HepG2 (cell line): Measurements from ENCODE around the gene RTRAF.

Source experiments
- CEBPB ChIP-seq: IDR thresholded peaks from 2 replicates; pipeline ENCODE4 v1.6.1; 2011; ENCODE audit warnings: low read depth, low read length, improper control_type of control experiment, borderline replicate concordance
- CTCF ChIP-seq: sonication (generic); formaldehyde crosslinking; IDR thresholded peaks from 2 replicates; pipeline ENCODE4 v1.5.0; 2020; ENCODE audit warnings: mild to moderate bottlenecking, missing genetic modification reagents, moderate library complexity
- EP300 ChIP-seq, 3 experiments: sonication (generic) in 1 of 3; formaldehyde crosslinking in 1 of 3; IDR thresholded peaks; 2 replicates each; pipeline versions ENCODE4 v1.5.1 to v1.6.1; 2011 to 2020; ENCODE audit warnings: low read depth in 2 of 3, low read length in 2 of 3, borderline replicate concordance in 1 of 3, improper control_type of control experiment in 1 of 3, mild to moderate bottlenecking in 1 of 3, missing genetic modification reagents in 1 of 3, moderate library complexity in 1 of 3
- POLR2A ChIP-seq, 2 experiments: IDR thresholded peaks; 2 replicates each; pipeline ENCODE4 v1.6.1; 2011; ENCODE audit warnings: low read depth in 2 of 2, low read length in 2 of 2, mild to moderate bottlenecking in 1 of 2, moderate library complexity in 1 of 2; ENCODE audit not compliant: insufficient read depth in 1 of 2
- TF ChIP-seq, protein P1 (sequence below): sonication (generic); formaldehyde crosslinking; IDR thresholded peaks from 2 replicates; pipeline ENCODE4 v1.8.0; 2023; ENCODE audit warnings: mild to moderate bottlenecking, missing genetic modification reagents

GRCh38 chr14:51939755-51940301, 49.5 kb upstream of the RTRAF start:
- TF ChIP-seq, protein P1, sequence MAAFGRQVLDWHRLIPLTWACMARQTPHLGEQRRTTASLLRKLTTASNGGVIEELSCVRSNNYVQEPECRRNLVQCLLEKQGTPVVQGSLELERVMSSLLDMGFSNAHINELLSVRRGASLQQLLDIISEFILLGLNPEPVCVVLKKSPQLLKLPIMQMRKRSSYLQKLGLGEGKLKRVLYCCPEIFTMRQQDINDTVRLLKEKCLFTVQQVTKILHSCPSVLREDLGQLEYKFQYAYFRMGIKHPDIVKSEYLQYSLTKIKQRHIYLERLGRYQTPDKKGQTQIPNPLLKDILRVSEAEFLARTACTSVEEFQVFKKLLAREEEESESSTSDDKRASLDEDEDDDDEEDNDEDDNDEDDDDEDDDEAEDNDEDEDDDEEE (CRISPR knock-in tag) = no peak
- TF ChIP-seq CTCF (CRISPR knock-in tag) = no peak
- TF ChIP-seq POLR2A (IDR thresholded peaks at IDR 0.05; ENCODE audit: insufficient read depth in 1 of 2, low read depth in 2 of 2, low read length in 2 of 2) = no peak
- no peak for TF ChIP-seq EP300 (IDR thresholded peaks at IDR 0.05; ENCODE audit: low read depth in 2 of 2, low read length in 2 of 2)
- no peak for TF ChIP-seq EP300 (CRISPR knock-in tag; IDR thresholded peaks at IDR 0.05; ENCODE audit: borderline replicate concordance)
- no peak for TF ChIP-seq CEBPB
